HG02870 (cell line): ENCODE results near the gene GOLGA6D.
"Not testable (repeated sequence)": the region's sequence is repeated elsewhere in the genome, so short reads cannot be mapped to it uniquely, and the experiment has no call there.

Experiments used
- ATAC-seq: cut with Tn5 transposase; IDR thresholded peaks from one replicate; pipeline ENCODE4 v1.9.1; 2021; ENCODE audit warnings: mild to moderate bottlenecking, moderate library complexity; ENCODE audit not compliant: unreplicated experiment

The GOLGA6D gene

GRCh38 chr15:75328493-75329314 is 46.1 kb downstream of the GOLGA6D start:
- no peak for ATAC-seq

- ATAC-seq: no peak
Observed at GRCh38 chr15:75329571-75329970, 46.9 kb downstream of the GOLGA6D start.

GRCh38 chr15:75332093-75332492 is 49.5 kb downstream of the GOLGA6D start:
- ATAC-seq: not testable (repeated sequence)

GRCh38 chr15:75333654-75334419 is 51.2 kb downstream of the GOLGA6D start:
- ATAC-seq: not testable (repeated sequence)

GRCh38 chr15:75335313-75335704 is 52.7 kb downstream of the GOLGA6D start:
- no peak for ATAC-seq

- no peak for ATAC-seq
Observed at GRCh38 chr15:75335705-75336355, 53.2 kb downstream of the GOLGA6D start, which contains the start of gene COMMD4. TSS of gene COMMD4 (plus strand) at chr15:75336063. CDS start at chr15:75336090, 27 bp downstream.

- ATAC-seq: no peak
Observed at GRCh38 chr15:75338661-75339240, 56.1 kb downstream of the GOLGA6D start.

GRCh38 chr15:75339531-75340240 is 57.1 kb downstream of the GOLGA6D start:
- ATAC-seq: no peak

- ATAC-seq: no peak
Observed at GRCh38 chr15:75342221-75342620, 59.6 kb downstream of the GOLGA6D start.

- not testable (repeated sequence) for ATAC-seq
Observed at GRCh38 chr15:75343953-75344352, 61.3 kb downstream of the GOLGA6D start.
